Stimulated activated CD4-positive, alpha-beta T cell treated with anti-CD3 and anti-CD28 coated beads, TNF-alpha, amount 100 ng/mL, for 4 hours (primary cell): ENCODE results near the gene STIMATE.

Source experiments
- DNase-seq, 3 experiments: peaks; one replicate each; pipeline ENCODE4 v3.0.0-alpha.2; 2020; ENCODE audit warnings: low read depth in 3 of 3

STIMATE gene

DNA sequence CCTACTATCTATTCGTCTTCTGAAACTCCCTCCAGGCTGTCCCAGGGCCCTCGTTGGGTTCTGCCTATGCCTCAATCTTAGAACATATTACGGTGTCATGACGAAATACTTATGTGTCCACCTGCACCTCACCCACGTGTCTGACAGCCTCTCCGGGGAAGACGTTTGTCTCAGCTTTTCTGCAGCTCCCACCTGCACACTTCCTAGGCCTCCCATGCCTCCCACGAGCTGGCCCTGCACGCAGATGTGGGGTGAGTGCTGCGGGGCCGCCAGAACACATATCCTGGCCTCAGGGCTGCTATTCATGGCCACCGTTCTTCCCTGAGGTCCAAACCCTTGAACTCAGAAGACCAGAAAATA lies 55.4 kb downstream of the STIMATE start:
- DNase-seq, result no peak

DNA sequence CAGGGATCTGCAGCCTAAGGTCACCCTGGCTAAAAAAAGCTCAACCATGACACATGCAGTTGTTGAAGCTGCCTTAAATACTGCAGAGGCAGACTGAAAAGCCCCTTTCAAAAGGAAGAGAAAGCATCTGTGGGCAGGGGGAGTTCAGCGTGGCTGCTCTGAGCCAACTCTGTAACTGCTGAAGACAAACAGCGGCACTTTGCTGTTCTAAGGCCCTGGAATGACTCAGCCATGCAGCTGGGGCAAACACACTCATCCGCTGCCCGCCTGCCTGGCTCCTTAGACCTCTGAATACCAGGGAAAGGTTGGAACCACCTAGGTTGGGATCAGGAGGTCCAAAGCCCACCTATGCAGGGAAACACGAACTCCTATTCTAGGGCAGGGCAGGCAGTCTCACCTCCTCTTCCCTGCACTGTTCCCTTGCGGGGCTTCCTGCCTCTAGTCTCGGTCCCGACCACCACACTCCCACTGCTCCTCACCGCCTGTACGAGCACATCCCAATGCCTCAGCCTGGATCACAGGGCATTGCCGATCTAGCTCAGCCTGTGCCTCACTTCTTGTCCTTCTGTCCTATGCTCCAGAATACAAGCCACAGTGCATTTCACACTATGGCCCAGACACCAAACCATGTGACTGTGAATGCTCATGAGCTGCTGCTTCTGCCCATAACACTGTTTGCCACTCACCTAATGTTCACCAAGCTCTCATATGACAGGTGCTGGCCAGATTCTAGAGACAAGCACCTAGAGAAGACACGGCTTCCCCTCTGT lies 56.0 kb downstream of the STIMATE start:
- DNase-seq, result no peak

DNA sequence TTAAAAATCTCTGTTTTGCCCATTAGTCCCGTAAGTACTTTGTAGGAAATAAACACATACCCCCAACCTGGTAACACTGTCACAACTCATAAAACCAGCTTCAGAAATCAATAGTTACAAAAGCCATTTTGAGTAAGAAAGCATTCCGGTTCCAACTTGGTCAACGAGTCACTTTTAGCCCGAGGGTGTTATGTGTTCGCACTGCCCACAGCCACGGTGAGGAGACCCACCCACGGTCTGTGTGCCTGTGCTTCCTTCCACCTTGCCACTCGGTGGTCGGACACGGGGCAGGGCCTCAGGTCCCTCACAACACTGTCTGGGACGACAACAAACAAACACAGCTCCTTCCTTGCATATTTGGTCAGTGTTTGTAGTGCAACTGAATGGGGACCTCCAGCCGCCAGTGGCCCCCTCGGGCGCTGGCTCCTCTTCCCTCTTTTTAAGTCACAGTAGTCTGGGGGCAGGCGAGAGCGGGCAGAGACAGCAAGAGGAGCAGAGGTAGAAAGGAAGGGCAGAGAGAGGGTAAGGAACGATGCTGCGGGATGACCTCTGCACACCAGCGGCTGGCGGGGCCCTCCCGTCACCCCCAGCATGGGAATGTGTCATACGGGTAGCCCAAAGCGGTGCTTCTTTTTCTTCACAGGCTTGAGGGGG lies 57.3 kb downstream of the STIMATE start:
- DNase-seq, result no peak

- DNase-seq, result no peak
Measured at GRCh38 chr3:52839268-52839575, 58.1 kb downstream of the STIMATE start.

DNA sequence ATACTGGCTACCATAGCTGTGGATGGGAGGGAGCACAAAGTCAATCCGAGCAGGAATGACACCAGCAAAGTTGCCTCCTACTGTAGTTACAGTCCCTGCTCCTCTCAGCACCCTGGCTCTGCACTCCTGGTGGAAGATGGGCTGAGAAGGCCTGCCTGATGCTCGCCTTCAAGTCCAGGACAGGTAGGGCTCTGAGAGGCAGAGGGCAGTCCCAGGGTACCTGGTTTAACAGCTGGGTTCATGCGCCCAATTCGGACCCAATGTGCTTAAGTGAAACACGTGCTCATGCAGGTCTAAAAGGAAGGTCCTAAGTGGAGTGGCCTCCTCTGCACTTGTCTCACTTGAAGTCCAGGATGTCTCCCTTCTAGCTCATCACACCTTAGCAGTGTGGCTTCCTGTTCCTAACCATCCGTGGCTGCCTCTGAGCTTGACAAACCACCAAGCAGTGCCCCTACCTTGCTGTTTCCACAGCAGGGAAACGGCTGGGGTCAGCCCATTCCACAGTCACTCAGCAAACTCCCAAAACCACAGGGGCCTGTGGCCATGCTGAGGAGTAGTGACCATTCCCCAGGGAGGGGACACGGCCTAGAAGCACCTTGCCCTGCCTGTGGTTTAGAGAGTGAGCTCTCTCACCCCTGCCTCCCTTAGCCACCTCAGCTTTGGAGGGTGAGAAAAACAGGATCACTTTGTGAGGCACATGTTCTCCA lies 58.6 kb downstream of the STIMATE start:
- no peak for DNase-seq

- DNase-seq, result no peak
Measured at GRCh38 chr3:52836986-52837385, 60.4 kb downstream of the STIMATE start.

DNA sequence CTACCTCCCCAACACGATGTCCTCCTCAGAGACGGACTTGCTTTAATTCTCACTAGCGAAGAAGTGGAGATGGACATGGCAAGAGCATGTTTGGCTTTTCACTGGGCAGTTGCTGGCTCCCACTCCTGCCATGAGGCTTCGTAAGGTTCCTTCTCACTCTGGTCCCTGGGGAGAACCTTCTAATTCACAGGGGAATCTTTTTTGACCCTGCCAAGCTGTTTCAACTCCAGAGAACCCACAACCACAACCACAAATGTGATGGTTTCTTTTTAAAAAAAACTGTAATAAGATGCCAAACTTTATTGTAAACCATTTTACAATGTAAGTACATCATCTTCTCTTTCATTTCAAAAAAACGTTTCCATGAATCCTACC lies 60.9 kb downstream of the STIMATE start:
- no peak for DNase-seq

GRCh38 chr3:52835766-52836470 lies 61.4 kb downstream of the STIMATE start:
- no peak for DNase-seq

DNA sequence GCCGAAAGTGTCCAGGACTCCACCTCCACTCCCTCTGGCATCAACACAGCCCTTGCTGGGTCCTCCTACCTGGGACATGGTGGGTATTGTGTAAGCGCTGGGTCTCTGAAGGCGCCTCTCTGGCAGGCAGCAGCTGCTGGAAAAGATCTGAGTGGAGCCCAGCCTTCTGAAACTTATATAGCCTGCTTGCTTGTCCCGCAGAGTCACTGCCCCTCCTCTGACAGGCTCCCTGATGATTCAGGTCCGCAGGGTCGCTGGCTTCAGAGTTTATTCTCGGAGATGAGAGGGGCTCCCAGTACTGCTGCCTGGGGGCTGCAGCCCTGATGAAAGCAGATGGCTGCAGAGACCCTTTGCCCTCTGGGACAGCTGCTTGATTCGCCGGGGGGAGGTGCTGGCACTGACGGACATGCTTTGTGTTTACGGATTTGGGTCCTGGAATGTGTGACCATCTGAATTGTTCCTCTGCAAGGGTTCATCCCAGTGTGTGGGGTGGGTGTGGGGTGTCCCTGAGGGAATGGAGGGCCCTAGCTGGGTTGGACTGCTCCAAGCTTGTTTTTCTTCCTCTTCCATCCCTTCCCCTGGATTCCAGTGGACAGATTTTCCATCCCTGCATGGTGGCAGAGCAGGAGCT lies 62.4 kb downstream of the STIMATE start, which contains the start of gene MUSTN1:
MUSTN1 (minus strand) TSS at position 149 of the 631 bp plus-strand sequence; CDS start at position 78, 71 bp downstream.
- DNase-seq, result no peak

DNA sequence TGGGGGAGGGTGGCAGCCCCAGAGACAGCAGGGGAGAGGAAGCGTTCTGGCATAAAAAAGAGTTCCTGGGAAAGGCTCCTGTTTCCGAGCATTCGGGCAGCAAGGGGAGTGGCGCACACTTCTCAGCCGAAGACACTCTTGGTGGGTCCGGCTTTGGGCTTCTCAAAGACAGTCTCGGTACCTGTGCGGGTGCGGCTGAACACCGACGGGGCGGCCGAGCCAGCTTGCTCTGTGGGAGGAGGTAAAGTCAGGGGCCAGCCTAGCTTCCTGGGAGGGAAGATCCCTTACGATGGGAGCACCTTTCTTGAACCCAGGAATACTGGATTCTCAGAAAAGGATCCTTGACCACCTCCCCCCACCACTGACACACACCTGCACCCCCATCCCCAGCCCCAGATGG lies 64.1 kb downstream of the STIMATE start:
- DNase-seq, result no peak

- no peak for DNase-seq
Measured at GRCh38 chr3:52831500-52832301, 65.6 kb downstream of the STIMATE start.

- no peak for DNase-seq
Measured at GRCh38 chr3:52830535-52831258, 66.7 kb downstream of the STIMATE start, which contains the start of gene ITIH4. Gene ITIH4 (minus strand): TSS chr3:52830672. CDS start chr3:52830642, 30 bp downstream.

DNA sequence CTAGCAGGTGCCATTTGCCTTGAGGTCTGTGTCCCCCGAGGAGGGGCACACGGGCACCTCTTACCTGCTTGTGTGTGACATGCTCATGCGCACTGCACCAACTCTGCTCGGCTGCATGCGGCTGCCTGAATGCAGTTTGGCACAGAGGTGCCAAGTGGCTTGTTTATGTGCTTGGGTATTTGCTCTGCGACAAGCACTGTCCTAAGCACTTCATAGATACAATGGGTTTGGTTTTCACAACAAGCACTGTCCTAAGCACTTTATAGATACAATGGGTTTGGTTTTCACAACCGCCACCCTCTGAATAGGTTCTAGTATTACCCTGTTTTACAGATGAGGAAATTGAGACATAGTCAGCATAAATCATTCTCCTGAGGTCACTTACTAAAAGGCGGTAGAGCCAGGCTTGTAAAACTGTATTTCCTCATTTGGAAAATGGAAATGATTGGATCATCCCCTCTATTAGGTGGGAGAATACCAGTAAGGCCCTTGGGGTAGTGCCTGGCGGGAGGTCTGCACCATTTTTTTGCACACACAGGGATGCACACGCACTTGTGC lies 67.4 kb downstream of the STIMATE start:
- no peak for DNase-seq

GRCh38 chr3:52829482-52829881 lies 67.9 kb downstream of the STIMATE start:
- DNase-seq, result no peak

DNA sequence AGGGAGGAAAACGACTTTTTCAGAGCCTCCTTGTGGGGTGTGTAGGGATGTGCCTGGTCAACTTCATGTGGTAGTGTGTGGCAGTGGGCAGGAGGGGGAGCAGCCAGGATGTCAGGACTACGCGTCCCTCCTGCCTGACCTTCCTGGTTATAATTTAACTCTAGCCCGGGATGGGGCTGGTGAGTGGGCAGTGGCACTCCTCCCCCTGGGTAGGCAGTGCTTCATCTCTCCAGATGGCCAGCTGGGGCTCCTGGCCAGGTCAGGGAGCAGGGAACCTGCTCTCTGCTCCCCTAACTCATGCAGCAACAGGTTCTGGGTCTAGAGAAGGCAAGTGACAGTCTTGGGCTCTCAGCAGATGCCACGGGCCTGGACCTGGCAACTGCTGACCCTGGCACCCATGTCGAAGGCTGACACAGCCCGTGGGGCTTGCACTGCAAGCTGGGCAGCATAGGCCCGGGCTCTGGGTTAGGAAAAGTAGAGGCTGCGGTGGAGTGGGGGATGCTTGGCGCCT lies 69.4 kb downstream of the STIMATE start:
- no peak for DNase-seq

GRCh38 chr3:52827441-52827840 lies 69.9 kb downstream of the STIMATE start:
- no peak for DNase-seq

- no peak for DNase-seq
Measured at GRCh38 chr3:52824037-52824436, 73.3 kb downstream of the STIMATE start.

- DNase-seq, result no peak
Measured at GRCh38 chr3:52822363-52822762, 75.0 kb downstream of the STIMATE start.

DNA sequence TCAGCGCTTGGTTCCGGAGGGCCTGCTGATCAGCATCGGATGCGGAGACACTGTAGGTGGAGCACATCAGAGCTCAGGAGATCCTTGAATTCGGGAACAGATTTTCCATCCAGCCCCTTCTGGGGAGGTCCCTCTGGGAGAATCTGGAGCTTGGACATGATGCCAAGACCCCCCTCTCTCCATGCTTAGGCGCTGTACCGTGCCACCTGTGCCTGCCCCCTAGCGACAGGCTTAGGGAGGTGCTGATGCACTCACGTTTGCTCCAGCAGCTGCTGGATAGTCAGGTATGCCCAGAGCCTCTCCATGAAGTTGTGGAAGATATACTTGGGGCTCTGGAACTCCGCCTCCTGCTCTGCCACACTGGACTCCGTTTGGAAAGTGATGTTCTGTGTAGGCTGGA lies 76.6 kb downstream of the STIMATE start:
- DNase-seq, result no peak

DNA sequence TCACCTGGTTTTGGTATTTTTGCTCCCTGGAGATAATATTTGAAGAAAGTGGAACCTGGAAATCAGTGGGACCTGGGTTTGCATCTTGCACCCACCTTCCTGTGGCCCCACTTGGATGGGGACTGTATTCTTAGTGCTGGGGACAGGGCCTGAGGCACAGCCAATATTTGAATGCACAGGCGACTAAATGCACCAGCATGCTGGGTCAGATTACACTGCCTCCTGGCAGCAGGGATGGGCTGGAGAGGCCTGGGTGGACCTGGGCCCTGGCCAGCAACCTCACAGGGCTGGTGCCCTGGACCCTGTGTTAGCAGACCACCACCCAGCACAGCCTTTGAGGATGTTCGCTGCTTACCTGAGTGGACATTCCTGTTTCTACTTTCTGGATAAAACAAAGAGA lies 77.4 kb downstream of the STIMATE start:
- DNase-seq, result no peak
